Measurements from ENCODE around the gene IGFLR1.
"Not testable (repeated sequence)": the region's sequence is repeated elsewhere in the genome, so short reads cannot be mapped to it uniquely, and the experiment has no call there.

The IGFLR1 gene

DNA sequence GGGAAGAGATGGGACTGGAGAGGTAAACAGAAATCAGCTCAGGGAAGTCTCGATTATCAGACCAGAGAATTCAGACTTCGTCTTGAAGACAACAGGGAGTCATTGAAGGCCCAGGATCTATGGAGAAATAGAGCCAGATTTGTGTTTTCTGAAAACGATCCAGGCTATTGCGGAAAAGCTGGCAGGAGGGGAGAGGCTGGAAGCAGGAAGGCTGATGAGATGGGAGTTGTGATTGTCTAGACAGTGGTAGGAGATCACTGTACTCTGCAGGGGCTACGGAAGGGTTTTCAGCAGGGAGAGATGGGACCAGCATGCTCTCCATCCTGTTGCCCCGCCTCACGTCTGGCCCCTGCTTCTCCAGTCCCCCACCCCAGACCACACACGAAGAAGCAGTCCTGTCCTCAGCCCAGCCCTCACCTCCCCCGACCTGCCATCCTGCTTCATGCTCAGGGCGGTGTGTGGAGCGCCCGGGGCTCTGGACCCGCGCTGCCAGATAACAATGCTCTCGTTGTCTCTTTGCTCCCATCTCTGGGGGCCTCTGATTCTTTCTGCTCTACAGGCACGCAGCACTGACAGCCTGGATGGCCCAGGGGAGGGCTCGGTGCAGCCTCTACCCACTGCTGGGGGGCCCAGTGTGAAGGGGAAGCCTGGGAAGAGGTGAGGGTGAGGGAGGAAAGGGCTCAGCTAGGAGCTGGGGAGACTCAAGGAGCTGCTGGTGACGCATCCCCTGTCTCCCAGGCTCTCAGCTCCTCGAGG, 35.0 kb upstream of the IGFLR1 start:
- no peak for DNase-seq

DNA sequence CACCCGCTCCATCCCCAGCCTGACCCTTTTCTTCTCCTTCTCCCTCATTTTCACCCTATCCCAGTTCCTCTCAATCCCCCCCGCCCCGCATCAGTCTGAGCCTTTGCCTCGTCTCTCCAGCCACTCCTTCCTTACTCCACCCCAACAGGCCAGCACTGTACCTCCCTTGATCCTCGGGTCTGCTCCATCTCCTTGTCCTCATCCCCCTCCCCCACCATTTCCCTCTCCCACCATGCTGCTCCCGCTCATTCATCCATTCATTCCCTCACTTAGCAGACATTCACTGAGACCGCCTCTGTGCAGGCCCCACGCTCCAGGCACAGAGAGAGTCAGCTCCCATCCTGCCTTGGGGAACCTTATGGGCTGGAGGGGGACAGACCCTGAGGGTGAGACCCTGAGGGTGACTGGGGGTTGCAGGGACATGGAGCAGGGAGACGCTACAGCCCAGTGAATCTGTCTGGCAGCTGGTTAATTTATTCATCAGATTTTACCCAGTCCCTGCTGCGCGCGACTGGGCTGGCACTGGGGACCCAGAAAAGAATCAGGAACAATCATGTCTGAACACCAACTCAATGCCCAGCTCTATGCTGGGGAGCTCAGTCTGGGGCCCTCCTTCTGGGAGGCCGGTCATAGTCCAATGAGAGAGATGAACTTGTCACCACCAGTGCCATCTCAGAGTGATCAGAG, 34.0 kb upstream of the IGFLR1 start:
- no peak for DNase-seq

DNA sequence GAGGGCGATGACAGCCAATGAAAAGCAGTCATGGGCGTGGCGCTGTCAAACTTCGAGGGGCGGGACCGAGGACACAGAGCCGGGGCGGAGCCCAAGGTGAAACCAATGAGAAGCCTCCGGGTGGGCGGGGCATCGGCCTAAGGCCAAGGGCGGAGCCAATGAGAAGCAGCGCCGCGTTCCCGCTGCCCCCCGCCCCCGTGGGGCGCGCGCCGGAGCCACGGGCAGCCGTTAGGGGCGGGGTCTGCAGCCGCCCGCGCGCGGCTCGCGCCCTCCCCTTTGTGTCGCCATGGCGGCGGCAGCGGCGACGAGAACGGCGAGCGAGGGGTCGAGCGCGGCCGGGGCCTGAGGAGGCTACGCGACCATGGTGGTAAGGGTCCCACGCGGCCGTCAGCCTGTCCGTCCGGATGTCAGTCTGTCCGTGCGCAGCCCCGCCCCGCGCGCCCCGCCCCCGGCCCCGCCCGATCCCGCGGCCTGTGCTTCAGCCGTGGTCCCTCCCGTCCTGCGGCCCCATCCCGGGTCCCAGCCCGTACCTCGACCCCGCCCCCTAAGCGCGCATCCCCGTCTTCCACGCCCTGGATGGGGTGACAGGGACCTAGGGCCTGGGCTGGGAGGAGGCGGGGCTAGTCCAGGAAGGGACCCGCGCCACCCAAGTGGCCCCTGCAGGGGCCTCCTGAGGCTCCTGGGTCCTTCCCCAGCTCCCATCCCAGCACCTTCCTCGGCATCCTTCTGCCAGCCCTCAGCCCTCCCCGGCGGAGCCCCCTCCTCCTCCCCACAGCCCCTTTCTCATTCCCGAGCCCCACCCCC, 33.2 kb upstream of the IGFLR1 start, which contains the start of gene ARHGAP33:
TSS of gene ARHGAP33 (plus strand) at position 267 of the 804 bp plus-strand sequence. CDS start at position 362, 95 bp downstream.
- DNase-seq = peak; percentile 98 to 100

DNA sequence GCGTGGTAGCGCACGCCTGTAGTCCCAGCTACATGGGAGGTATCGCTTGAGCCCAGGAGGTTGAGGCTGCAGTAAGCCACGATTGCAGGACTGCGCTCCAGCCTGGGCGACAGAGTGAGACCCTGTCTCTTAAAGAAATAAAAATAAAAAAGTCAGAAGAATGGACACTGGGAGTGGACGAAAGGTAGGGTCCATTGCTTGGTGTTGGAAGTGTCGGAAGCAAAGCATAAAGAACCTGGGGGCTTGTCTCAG, 32.7 kb upstream of the IGFLR1 start:
- DNase-seq = no peak

DNA sequence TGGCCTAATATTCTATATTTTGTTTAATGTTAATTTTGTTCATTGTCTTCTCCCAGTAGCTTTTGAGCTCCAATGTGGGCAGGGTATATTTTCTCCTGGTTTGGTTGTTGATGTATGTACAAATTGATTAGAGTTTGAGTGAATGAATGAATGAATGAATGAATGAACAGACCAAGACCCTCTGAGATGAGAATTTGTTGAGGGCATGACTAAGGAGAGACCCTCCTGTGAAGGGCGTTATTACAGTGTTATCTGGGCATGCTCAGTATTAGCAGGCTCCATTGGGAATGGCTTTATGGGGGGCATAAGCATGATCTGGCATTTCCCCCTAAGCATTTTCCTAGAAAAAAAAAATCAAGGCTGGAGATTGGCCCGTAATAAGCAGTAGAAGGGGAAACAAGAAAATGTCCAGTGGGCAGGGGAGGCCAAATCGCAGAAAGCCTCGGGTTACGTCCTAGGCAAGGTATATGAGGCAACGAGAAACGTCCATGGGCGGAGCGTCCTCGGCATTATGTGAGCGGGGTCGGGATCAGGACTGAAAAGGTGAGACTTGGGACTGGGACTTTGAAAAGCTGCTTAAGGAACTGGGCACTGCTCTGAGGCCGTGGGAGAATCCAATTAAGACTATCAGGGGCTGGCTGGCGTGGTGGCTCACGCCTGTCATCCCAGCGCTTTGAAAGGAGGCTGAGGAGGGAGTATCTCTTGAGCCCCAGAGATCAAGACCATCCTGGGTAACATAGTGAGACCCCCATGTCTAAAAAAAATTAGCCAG, 32.2 kb upstream of the IGFLR1 start:
- DNase-seq = no peak

DNA sequence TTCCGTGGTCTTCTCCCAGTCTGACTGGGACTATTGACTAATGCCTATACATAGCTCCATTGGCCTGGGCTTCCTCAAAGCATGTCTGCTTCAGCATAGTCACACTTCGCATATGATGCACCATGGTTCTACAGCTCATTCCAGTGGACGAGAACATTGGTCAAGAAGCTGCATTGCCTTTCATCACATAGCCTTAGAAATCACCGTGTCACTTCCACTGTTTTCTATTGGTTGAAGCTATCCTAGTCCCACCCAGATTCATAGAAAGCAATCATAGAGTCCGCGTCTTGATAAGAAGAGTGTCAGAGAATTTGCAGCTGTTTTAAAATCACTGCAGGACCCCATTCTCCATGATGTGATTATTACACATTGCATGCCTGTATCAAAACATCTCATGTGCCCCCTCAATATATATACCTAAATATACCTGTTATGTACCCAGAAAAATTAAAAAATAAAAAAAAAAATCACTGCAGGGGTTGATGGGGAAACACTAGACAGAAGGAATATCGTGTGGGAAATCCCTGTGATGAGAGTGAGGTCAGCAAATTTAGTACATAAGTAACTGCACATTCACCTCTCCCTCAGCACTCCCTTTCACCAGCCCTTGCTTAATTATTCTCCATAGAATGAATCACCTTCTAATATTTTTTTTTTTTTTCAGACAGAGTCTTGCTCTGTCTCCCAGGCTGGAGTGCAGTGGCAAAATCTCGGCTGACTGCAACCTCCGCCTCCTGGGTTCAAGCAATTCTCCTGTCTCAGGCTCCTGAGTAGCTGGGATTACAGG, 31.0 kb upstream of the IGFLR1 start:
- DNase-seq = peak; percentile 23 to 54

DNA sequence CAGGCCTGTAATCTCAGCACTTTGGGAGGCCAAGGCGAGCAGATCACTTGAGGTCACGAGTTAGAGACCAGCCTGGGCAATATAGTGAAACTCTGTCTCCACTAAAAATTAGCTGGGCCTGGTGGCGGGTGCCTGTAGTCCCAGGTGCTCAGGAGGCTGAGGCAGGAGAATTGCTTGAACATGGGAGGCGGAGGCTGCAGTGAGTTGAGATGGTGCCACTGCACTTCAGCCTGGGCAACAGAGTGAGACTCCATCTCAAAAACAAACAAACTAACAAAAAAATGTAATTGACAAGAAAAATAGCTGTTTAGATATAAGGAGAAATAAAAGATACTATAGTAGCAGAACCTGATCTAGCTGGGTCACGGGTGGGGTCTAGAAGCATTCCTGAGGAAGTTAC, 30.1 kb upstream of the IGFLR1 start:
- not testable (repeated sequence) for DNase-seq

DNA sequence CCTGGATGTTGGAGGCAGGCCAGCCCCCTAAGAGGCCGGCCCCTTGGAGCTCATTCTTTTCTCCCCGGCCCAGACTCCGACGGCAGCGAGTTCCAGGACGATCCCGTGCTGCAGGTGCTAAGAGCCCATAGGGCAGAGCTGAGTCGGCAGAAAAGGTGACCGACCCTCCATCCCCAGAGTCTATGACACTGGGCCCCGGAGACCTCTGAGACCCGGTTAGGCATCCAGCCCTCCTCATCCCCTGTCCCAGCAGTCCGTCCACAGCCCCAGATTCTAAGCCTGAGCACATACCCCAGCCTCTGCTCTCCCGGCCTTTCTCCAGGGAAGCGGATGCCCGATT, 25.8 kb upstream of the IGFLR1 start:
- no peak for DNase-seq

DNA sequence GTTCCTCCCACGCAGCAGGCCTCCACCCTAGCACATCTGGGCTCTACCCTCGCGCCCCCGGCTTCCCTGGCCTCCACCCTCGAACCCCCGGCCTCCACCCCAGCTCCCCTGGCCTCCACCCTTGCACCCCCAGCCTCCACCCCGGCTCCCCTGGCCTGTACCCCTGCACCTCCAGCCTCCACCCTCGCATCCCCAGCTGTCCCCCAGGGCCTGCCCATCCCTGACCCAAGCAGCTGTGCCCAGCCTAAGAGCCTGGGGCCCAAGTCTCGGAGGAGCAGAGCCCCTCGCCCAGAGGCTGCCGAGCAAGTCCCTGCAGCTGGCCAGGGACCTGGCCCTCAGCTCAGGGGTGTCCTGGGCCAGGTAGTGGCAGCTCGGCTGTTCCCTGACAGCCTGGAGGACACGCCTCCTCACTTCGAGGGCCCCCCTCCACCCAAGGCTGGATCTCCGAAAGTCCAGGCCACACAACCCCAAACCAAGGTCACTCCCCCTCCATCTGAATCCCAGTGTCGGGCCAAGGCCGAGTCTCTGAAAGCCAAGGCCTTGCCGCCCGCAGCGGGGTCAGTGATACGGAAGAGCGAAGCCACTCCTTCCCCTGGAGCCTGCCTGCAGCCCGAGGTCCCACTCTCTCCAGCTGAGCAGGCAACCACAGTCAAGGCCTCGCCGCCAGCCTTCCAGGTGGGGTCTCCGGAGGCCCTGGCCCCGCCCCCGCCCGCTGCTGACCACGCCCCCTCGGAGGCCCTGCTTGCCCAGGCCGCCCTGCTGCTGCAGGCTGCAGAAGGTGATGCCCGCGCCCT, 25.2 kb upstream of the IGFLR1 start:
- no peak for DNase-seq

DNA sequence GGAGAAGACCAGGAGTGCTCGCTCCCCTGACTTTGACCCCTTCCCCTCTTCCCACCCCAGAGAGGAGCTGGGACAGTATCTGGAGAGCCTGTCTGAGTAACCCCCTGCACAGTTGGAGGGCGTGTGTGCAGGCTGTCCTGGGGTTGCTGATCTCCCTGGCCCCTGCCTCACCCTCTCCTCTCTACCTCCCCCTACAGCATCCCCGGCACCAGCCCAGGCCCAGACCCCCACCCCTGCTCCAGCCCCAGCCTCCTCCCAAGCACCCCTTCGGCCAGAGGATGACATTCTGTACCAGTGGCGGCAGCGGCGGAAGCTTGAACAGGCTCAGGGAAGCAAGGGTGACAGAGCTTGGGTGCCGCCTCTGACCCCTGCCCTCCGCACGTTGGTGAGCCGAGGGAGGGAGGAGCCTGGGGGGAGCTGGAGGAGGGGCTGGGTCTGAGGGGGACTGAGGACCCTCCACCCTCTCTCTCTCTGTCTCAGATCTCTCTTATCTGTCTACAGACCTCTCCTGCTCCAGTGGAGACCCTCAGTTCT, 24.4 kb upstream of the IGFLR1 start:
- DNase-seq = no peak

DNA sequence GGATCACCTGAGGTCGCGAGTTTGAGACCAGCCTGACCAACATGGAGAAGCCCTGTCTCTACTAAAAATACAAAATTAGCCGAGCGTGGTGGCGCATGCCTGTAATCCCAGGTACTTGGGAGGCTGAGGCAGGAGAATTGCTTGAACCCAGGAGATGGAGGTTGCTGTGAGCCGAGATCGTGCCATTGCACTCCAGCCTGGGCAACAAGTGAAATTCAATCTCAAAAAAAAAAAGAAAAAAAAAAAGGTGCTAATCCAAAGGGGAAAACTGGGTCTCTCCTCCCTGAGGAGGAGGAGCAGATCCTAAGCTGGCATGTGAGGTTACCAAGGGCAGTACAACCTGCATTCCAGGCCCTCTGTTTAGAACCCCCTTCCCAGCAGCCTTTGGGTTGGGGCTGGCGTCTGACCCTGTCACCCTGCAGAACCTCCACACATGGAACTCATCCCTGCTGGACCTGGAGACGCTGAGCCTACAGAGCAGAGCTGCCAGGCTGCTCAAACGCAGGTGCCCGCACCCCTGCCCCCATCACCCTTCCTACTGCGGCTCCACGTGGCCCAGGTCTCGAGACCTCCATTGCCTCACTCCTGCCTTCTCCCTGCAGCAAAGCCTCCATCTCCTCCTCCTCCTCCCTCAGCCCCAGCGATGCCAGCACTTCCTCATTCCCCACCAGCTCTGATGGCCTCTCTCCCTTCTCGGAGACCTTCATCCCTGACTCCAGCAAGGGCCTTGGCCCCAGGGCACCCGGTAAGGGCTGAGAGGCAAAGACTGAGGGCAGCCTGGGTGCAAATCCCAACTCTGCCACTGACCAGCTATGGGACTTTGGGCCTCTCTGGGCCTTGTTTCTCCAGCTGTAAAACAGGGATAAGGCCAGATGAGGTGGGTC, 22.4 kb upstream of the IGFLR1 start:
- DNase-seq = no peak

DNA sequence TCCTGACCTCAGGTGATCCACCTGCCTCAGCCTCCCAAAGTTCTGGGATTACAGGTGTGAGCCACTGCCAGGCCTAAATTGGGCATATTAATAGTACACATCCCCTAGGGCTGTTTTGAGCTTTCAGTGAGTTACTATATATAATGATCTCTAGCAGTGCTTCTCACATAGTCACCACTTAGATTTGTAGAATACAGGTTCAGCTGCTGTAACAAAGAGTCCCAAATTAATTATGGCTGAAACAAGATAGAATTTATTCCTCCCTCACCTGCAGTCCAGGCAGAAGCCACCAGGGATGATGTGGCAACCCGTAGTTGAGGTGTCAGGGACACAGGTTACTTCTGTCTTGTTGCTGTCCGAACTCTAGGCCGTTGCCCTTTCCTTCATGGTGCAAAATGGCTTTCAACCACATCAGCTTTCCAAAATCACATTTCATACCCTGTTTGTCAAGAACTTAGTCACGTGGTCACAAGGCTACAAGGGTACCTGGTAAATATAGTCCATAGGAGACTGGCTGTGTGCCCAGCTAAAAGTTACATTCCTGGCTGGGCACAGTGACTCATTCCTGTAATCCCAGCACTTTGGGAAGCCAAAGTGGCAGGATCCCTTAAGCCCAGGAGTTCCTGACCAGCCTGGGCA, 18.6 kb upstream of the IGFLR1 start:
- no peak for DNase-seq

DNA sequence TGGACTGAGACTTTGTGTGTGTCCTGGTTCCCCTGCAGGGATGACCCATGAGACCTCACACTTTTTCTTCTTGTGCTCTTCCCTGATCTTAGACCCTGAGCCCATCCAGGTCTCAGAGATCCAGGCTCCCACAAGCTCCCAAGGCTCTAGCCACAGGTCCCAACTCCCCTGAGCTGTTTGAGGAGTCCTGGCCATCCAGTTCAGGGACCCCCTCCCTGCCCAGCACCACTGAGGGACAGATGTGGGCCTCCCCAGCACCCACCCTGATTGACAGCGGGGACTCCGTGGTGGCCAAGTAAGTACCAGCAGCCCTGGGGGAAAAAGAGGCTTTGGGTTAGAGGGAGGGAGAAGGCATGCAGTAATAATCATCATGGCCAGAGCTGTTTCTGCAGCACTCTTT, 17.4 kb upstream of the IGFLR1 start:
- DNase-seq = no peak

DNA sequence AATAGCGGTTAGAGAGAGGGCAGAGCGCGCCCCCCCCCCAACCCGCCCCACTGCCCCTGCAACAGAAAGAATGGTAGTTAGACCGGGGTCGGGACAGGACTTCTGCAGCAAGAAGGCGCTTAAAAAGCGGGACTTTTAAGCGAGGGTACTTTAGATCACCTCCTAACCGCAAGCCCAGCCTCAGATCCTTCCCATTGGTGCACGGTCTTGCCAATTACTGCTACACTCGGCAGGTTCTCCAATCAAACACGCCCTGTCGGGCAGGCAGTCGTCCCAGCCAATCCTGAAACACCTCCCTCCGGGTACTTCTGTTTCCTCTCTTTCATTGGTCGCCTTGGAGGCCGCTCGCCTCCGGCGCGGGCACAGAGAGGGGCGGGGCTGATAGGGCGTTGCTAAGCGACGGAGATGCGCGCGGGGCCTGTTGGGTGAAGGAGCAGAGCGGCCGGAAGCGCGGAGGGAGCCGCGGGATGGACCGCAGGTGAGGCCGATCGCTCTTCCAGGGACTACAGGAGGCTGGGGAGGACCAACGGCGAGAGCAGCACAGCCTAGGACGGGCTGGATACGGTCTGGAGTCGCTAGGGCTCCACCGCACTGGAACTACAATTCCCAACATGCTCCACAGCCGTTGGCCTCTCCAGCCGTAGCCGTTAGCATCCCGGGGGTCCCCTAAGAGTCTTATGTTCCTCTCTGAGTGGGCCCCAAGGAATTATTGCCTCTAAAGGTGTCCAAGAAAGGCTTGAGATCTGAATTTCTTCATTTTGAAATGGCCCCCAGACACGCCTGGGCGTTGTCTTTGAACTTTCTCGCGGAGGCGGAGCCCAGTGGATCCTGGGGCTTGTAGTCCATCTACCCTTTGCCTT, 15.7 kb upstream of the IGFLR1 start, which contains the start of gene PROSER3:
TSS of gene PROSER3 (plus strand) at position 428 of the 860 bp plus-strand sequence. CDS start at position 468, 40 bp downstream.
- DNase-seq = peak; percentile 99

DNA sequence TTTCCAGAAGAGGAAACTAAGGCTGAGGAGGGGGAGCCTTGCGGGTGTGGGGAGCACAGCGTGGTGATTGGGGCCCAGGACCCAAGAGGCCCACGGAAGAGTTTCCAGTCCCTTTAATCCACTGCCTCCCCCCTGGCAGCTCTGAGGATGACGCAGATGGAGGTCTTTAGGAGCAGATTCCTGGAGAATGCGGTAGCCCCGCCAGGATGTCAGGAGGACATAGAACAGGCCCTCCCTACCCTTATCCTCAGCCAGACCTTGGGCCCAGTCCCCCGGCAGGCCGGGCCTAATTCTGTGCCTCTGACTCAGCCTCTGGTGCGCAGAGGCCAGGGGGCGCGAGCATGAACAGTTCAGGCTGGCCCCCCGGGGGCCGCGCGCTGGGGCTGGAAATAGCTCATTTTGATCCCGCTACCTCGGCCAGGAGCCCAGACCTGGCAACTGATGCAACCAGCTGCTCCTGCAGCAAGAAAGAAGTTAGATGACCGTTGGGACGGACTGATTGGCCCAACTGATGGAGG, 15.0 kb upstream of the IGFLR1 start:
- DNase-seq = no peak

DNA sequence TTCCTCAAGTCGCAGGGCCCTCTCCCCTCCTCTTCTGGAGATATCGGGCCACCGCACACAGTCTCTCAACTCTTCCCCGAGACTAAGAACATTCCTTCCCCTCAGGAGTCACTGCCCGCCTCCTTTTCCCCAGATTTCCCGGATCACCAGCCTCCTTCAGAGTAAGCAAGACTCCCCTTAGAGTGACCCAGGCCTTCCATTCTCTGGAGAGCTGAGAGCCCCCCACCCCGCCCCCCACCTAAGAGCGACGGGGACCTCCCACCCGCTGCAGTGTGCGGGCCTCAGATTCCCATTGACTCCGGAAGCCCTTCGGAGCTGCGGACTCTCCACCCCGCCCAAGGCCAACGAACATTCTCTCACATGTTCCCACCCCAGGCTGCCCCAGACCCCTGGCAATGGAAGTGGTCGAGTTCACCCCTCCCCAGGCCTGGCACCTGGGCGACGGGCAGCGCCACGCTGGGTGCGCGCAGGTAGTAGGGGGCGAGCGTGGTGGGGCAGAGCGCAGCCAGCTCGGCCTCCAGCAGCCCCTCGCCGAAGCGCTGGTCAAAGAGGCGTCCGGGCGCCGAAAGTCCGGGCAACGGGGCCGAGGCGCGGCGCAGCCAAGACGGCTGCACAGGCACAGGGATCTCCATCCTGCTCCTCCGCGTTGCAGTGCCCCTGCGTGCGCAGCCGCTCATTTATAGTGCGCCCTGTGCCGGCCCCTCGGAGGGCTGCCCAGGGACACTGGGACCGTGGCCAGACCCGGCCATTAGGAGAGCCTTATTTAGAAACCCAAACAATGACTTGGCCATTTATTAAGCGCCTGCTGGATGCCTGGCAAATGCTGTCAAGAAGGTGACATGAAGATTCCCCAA, 14.4 kb upstream of the IGFLR1 start, which contains the start of gene HSPB6:
TSS of gene HSPB6 (minus strand) at position 653 of the 854 bp plus-strand sequence. CDS start at position 632, 21 bp downstream.
- DNase-seq = no peak
